HEK293 (cell line): ENCODE results near the gene HPX.

Experiments used
- CTCF ChIA-PET: fragments of 350-600 bp; formaldehyde crosslinking; extraction: SDS; loops from one replicate; lab custom pipeline; 2021; ENCODE audit warnings: antibody characterized with exemption; lab: Yijun Ruan, JAX
- POLR2A ChIA-PET: fragments of 300-600 bp; formaldehyde crosslinking; extraction: SDS; loops from one replicate; lab custom pipeline; 2020; ENCODE audit warnings: antibody characterized with exemption, inconsistent platforms; lab: Yijun Ruan, JAX
- H3K27ac ChIP-seq: fragments of 200-500 bp; sonication (Bioruptor generic); 2 replicates; pipeline ENCODE4 v1.5.1; 2014; ENCODE audit warnings: low read depth, low read length, control low read depth, inconsistent platforms; ENCODE audit errors: extremely low read depth
- H3K36me3 ChIP-seq, 2 experiments: fragments of 200-500 bp in 1 of 2; sonication (Bioruptor generic) in 1 of 2; 1 replicate in 1 of 2; 2 replicates in 1 of 2; pipeline ENCODE4 v1.5.1; 2014 to 2017; ENCODE audit warnings: inconsistent platforms in 2 of 2, low read length in 2 of 2; ENCODE audit not compliant: control insufficient read depth in 2 of 2, insufficient read depth in 1 of 2
- H3K4me1 ChIP-seq: fragments of 200-500 bp; sonication (Bioruptor generic); 2 replicates; pipeline ENCODE4 v1.5.1; 2014; ENCODE audit warnings: mild to moderate bottlenecking, low read length, inconsistent platforms; ENCODE audit not compliant: control insufficient read depth, insufficient read depth
- H3K4me3 ChIP-seq: 2 replicates; pipeline ENCODE4 v1.5.1; 2011; ENCODE audit warnings: low read depth, mild to moderate bottlenecking, control low read depth, low read length, moderate library complexity
- H3K9me3 ChIP-seq: fragments of 200-500 bp; sonication (Bioruptor generic); 2 replicates; pipeline ENCODE4 v1.5.1; 2014; ENCODE audit warnings: low read depth, low read length, inconsistent platforms; ENCODE audit not compliant: control insufficient read depth, insufficient read depth
- AEBP2 ChIP-seq: fragments of 450-650 bp; formaldehyde crosslinking; IDR thresholded peaks from 2 replicates; pipeline ENCODE4 v1.5.1; 2016; ENCODE audit warnings: missing biosample characterization, missing genetic modification characterization, borderline replicate concordance
- KLF10 ChIP-seq: fragments of 450-650 bp; IDR thresholded peaks from 2 replicates; pipeline ENCODE4 v1.5.1; 2018; ENCODE audit warnings: missing biosample characterization, mild to moderate bottlenecking, missing genetic modification characterization
- PRDM1 ChIP-seq: fragments of 450-650 bp; formaldehyde crosslinking; IDR thresholded peaks from 2 replicates; pipeline ENCODE4; 2016; ENCODE audit warnings: missing biosample characterization, missing genetic modification characterization
- SCRT1 ChIP-seq: fragments of 450-650 bp; formaldehyde crosslinking; IDR thresholded peaks from 2 replicates; pipeline ENCODE4 v1.5.1; 2016; ENCODE audit warnings: missing biosample characterization, missing genetic modification characterization, borderline replicate concordance
- SP2 ChIP-seq: fragments of 450-650 bp; formaldehyde crosslinking; IDR thresholded peaks from 2 replicates; pipeline ENCODE4 v1.5.1; 2016; ENCODE audit warnings: missing biosample characterization, missing genetic modification characterization
- ZBTB1 ChIP-seq: fragments of 450-650 bp; formaldehyde crosslinking; IDR thresholded peaks from 2 replicates; pipeline ENCODE4 v1.5.1; 2016; ENCODE audit warnings: missing biosample characterization, missing genetic modification characterization
- ZFP69B ChIP-seq: fragments of 450-650 bp; formaldehyde crosslinking; IDR thresholded peaks from 2 replicates; pipeline ENCODE4 v1.5.1; 2016; ENCODE audit warnings: missing biosample characterization, missing genetic modification characterization
- ZNF140 ChIP-seq: fragments of 450-650 bp; formaldehyde crosslinking; IDR thresholded peaks from 2 replicates; pipeline ENCODE4 v1.5.1; 2016; ENCODE audit warnings: missing biosample characterization, missing genetic modification characterization
- ZNF174 ChIP-seq: fragments of 450-650 bp; formaldehyde crosslinking; IDR thresholded peaks from 2 replicates; pipeline ENCODE4 v1.5.0; 2017; ENCODE audit warnings: missing biosample characterization, mild to moderate bottlenecking, missing genetic modification characterization
- ZNF184 ChIP-seq: fragments of 450-650 bp; IDR thresholded peaks from 2 replicates; pipeline ENCODE4 v1.5.1; 2018; ENCODE audit warnings: missing biosample characterization, mild to moderate bottlenecking, missing genetic modification characterization
- ZNF292 ChIP-seq: fragments of 450-650 bp; formaldehyde crosslinking; IDR thresholded peaks from 2 replicates; pipeline ENCODE4 v1.5.1; 2016; ENCODE audit warnings: low read depth, missing biosample characterization, missing genetic modification characterization, borderline replicate concordance
- ZNF311 ChIP-seq: fragments of 450-650 bp; formaldehyde crosslinking; IDR thresholded peaks from 2 replicates; pipeline ENCODE4 v1.5.1; 2017; ENCODE audit warnings: missing biosample characterization, missing genetic modification characterization, borderline replicate concordance
- ZNF324 ChIP-seq: fragments of 450-650 bp; formaldehyde crosslinking; IDR thresholded peaks from 2 replicates; pipeline ENCODE4 v1.5.1; 2016; ENCODE audit warnings: missing biosample characterization, missing genetic modification characterization
- ZNF426 ChIP-seq: fragments of 450-650 bp; formaldehyde crosslinking; IDR thresholded peaks from 2 replicates; pipeline ENCODE4 v1.5.1; 2017; ENCODE audit warnings: missing biosample characterization, missing genetic modification characterization, mild to moderate bottlenecking, inconsistent platforms, moderate library complexity
- ZNF549 ChIP-seq: fragments of 450-650 bp; IDR thresholded peaks from 2 replicates; pipeline ENCODE4 v1.5.1; 2018; ENCODE audit warnings: missing biosample characterization, missing genetic modification characterization, mild to moderate bottlenecking, inconsistent platforms, moderate library complexity
- ZNF555 ChIP-seq: fragments of 450-650 bp; formaldehyde crosslinking; conservative IDR thresholded peaks from 2 replicates; pipeline ENCODE4 v1.5.1; 2017; ENCODE audit warnings: missing biosample characterization, mild to moderate bottlenecking, missing genetic modification characterization, inconsistent platforms
- ZNF596 ChIP-seq: fragments of 450-650 bp; IDR thresholded peaks from 2 replicates; pipeline ENCODE4 v1.5.0; 2018; ENCODE audit warnings: missing biosample characterization, mild to moderate bottlenecking, missing genetic modification characterization, moderate library complexity
- ZNF623 ChIP-seq: fragments of 450-650 bp; formaldehyde crosslinking; IDR thresholded peaks from 2 replicates; pipeline ENCODE4 v1.5.1; 2016; ENCODE audit warnings: missing biosample characterization, missing genetic modification characterization
- ZNF660 ChIP-seq: fragments of 450-650 bp; IDR thresholded peaks from 2 replicates; pipeline ENCODE4 v1.5.1; 2018; ENCODE audit warnings: missing biosample characterization, mild to moderate bottlenecking, missing genetic modification characterization
- ZSCAN4 ChIP-seq: fragments of 450-650 bp; formaldehyde crosslinking; IDR thresholded peaks from 2 replicates; pipeline ENCODE4 v1.5.1; 2017; ENCODE audit warnings: missing biosample characterization, missing genetic modification characterization
- TF ChIP-seq, protein P1 (sequence below): fragments of 450-650 bp; formaldehyde crosslinking; IDR thresholded peaks from 2 replicates; pipeline ENCODE4 v1.5.1; 2016; ENCODE audit warnings: missing biosample characterization, missing genetic modification characterization

HPX gene

DNA sequence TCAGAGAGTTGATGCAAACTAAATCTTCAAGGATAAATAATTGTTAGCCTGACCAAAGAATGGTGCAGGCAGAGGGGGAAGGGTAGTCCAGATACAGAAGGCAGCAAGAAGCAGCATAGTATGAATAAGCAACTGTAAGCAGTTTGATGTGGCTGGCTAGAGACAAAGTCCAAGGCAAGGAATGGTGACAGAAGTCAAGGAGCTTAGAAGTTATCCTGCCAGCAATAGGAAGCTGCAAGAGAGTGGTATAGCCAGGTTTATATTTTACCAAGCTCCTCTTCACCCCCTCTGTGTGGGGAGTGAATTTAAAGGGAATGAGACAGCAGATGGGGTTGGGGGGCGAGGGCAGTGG lies 18.3 kb upstream of the HPX start:
- TF ChIP-seq ZNF596 (tag by site-specific recombination) (no peak), ZNF140 (no peak), SP2 (tag by site-specific recombination) (no peak), ZNF292 (tag by site-specific recombination) (no peak), AEBP2 (tag by site-specific recombination) (no peak)
- TF ChIP-seq, all 188 proteins: peak for 0
- Histone ChIP-seq H3K9me3 (no peaks in the 10 kb centered on the region), H3K4me3 (no peak overlapping the region), H3K27ac (no peak overlapping the region), H3K36me3 (peaks cover 5 to 79% of the 10 kb centered on the region in 2 experiments; a peak in 1 of 3 replicates), H3K4me1 (no peaks in the 10 kb centered on the region)
- ChIA-PET POLR2A (interaction anchor here (1.2 kb wide), 1 partner anchor 40 kb away, joined by 5 read pairs; the partner anchor contains the start of gene APBB1), CTCF (interaction anchor here (1.3 to 1.7 kb wide), 3 partner anchors 16 to 80 kb away, joined by 4 to 8 read pairs (median 4); no protein-coding TSS in a partner anchor)

- CTCF ChIA-PET: interaction anchor here (1.3 to 1.7 kb wide), 3 partner anchors 15 to 80 kb away, joined by 4 to 8 read pairs (median 4); no protein-coding TSS in a partner anchor
- H3K9me3 ChIP-seq: no peaks in the 10 kb centered on the region
- peaks cover 6 to 79% of the 10 kb centered on the region in 2 experiments; a peak in 1 of 3 replicates for H3K36me3 ChIP-seq
- H3K27ac ChIP-seq: no peak overlapping the region
- no peaks in the 10 kb centered on the region for H3K4me1 ChIP-seq
- no peak overlapping the region for H3K4me3 ChIP-seq
- POLR2A ChIA-PET: no interaction called here
- no peak for TF ChIP-seq ZNF324 (tag by site-specific recombination)
Observed at GRCh38 chr11:6458352-6459098, 17.7 kb upstream of the HPX start.

- peaks cover 6 to 82% of the 10 kb centered on the region in 2 experiments; a peak in 1 of 3 replicates for H3K36me3 ChIP-seq
- POLR2A ChIA-PET: no interaction called here
Observed at GRCh38 chr11:6457581-6458320, 17.0 kb upstream of the HPX start.

More at GRCh38 chr11:6457581-6458320, 17.0 kb upstream of the HPX start:
- no peak overlapping the region for H3K4me3 ChIP-seq
- H3K9me3 ChIP-seq: no peaks in the 10 kb centered on the region
- CTCF ChIA-PET: interaction anchor here (3.3 kb wide), 1 partner anchor 13 kb away, joined by 23 read pairs; no protein-coding TSS in a partner anchor
- no peaks in the 10 kb centered on the region for H3K4me1 ChIP-seq
- TF ChIP-seq ZNF623 (no peak), KLF10 (tag by site-specific recombination) (no peak), PRDM1 (tag by site-specific recombination) (no peak), ZNF549 (tag by site-specific recombination) (no peak), ZBTB1 (tag by site-specific recombination) (no peak), ZNF174 (tag by site-specific recombination) (no peak), ZFP69B (tag by site-specific recombination) (no peak), ZNF184 (tag by site-specific recombination) (no peak), ZNF426 (tag by site-specific recombination) (no peak), SCRT1 (tag by site-specific recombination) (no peak), ZNF311 (tag by site-specific recombination) (no peak), ZNF555 (tag by site-specific recombination) (no peak), ZNF660 (tag by site-specific recombination) (no peak), ZSCAN4 (tag by site-specific recombination) (no peak)
- TF ChIP-seq, protein P1, sequence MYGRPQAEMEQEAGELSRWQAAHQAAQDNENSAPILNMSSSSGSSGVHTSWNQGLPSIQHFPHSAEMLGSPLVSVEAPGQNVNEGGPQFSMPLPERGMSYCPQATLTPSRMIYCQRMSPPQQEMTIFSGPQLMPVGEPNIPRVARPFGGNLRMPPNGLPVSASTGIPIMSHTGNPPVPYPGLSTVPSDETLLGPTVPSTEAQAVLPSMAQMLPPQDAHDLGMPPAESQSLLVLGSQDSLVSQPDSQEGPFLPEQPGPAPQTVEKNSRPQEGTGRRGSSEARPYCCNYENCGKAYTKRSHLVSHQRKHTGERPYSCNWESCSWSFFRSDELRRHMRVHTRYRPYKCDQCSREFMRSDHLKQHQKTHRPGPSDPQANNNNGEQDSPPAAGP (tag by site-specific recombination): no peak
- H3K27ac ChIP-seq: no peak overlapping the region
